Lower leg skin (tissue), 3 donors: ENCODE data around the gene GPBP1L1.

Experiments
- CTCF ChIP-seq, 3 donors: fragments of 450-650 bp; IDR thresholded peaks; one replicate each; pipeline ENCODE4 v1.5.1; 2016; ENCODE audit warnings: antibody characterized with exemption in 3 of 3, mild to moderate bottlenecking in 3 of 3, moderate library complexity in 2 of 3
- POLR2A ChIP-seq, 2 donors: fragments of 450-650 bp; IDR thresholded peaks; one replicate each; pipeline ENCODE4 v1.6.1; 2016 to 2017; ENCODE audit warnings: antibody characterized with exemption in 2 of 2, mild to moderate bottlenecking in 1 of 2, moderate library complexity in 1 of 2

DNA sequence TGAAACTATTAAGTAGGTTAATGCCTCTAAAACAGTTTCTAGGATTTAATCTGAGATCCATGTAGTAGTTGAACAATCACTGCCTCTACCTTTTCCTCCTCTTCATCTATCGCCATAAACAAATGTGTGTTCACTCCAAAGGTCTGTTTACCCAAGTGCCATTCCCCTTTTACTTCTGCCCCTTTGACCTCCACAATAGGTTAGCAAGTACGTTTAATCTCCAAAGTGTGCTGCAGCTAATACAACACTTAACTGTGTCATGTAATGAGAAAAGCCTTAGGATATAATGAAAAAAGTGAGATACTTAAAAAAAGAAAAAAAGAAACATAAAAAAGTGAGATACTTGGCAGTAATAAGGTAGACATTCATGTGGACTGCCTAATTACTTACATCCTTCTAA lies 28.2 kb downstream of the GPBP1L1 start:
- TF ChIP-seq CTCF (IDR thresholded peaks at IDR 0.05) (no peak), POLR2A (IDR thresholded peaks at IDR 0.05) (no peak)
